ENCODE measurements around the gene FCRL3. TPM values are rescaled to one million over a fixed set of nuclear protein-coding genes. Genes with fewer than 3 reads are reported as not detected.

FCRL3 gene
- total and polyA plus RNA-seq, 2 experiments from 2014 or later = not detected

GRCh38 chr1:157732755-157733154 lies 32.2 kb upstream of the FCRL3 start:
- no peaks in the 10 kb centered on the region for H3K36me3 ChIP-seq
- no peak for DNase-seq (ENCODE audit: low read depth in 1 of 2, low spot score in 1 of 2)
- H3K9me3 ChIP-seq (ENCODE audit: low read depth) = no peaks in the 10 kb centered on the region
- TF ChIP-seq CTCF (IDR thresholded peaks at IDR 0.05; ENCODE audit: low read depth, low read length) = no peak
- H3K27me3 ChIP-seq = no peaks in the 10 kb centered on the region
- no peak overlapping the region for H3K27ac ChIP-seq
- H3K4me3 ChIP-seq = no peak overlapping the region
- no peaks in the 10 kb centered on the region for H3K4me1 ChIP-seq (ENCODE audit: low read depth)

- TF ChIP-seq CTCF (IDR thresholded peaks at IDR 0.05; ENCODE audit: low read depth, low read length) = no peak
- H3K27ac ChIP-seq = no peak overlapping the region
- no peak for DNase-seq (ENCODE audit: low read depth in 1 of 2, low spot score in 1 of 2)
- H3K27me3 ChIP-seq = no peaks in the 10 kb centered on the region
- H3K4me1 ChIP-seq (ENCODE audit: low read depth) = no peaks in the 10 kb centered on the region
- H3K4me3 ChIP-seq = no peak overlapping the region
- H3K36me3 ChIP-seq = no peaks in the 10 kb centered on the region
- H3K9me3 ChIP-seq (ENCODE audit: low read depth) = no peaks in the 10 kb centered on the region
These were observed 24.6 kb upstream of the FCRL3 start for GRCh38 chr1:157725221-157725577.

GRCh38 chr1:157724537-157725220 lies 24.1 kb upstream of the FCRL3 start:
- TF ChIP-seq CTCF (IDR thresholded peaks at IDR 0.05; ENCODE audit: low read depth, low read length) = no peak
- H3K4me3 ChIP-seq = no peak overlapping the region
- H3K27me3 ChIP-seq = no peaks in the 10 kb centered on the region

GRCh38 chr1:157723157-157723556 lies 22.6 kb upstream of the FCRL3 start:
- Histone ChIP-seq H3K9me3 (ENCODE audit: low read depth) (no peaks in the 10 kb centered on the region), H3K36me3 (no peaks in the 10 kb centered on the region), H3K4me3 (no peak overlapping the region), H3K27ac (no peak overlapping the region), H3K27me3 (no peaks in the 10 kb centered on the region), H3K4me1 (ENCODE audit: low read depth) (no peaks in the 10 kb centered on the region)
- DNase-seq (ENCODE audit: low read depth in 1 of 2, low spot score in 1 of 2) = no peak
- no peak for TF ChIP-seq CTCF (IDR thresholded peaks at IDR 0.05; ENCODE audit: low read depth, low read length)

More at GRCh38 chr1:157724537-157725220, 24.1 kb upstream of the FCRL3 start:
- DNase-seq (ENCODE audit: low read depth in 1 of 2, low spot score in 1 of 2) = no peak
- no peak overlapping the region for H3K27ac ChIP-seq
- H3K4me1 ChIP-seq (ENCODE audit: low read depth) = no peaks in the 10 kb centered on the region
- no peaks in the 10 kb centered on the region for H3K36me3 ChIP-seq
- no peaks in the 10 kb centered on the region for H3K9me3 ChIP-seq (ENCODE audit: low read depth)

GRCh38 chr1:157721985-157722384 lies 21.4 kb upstream of the FCRL3 start:
- Histone ChIP-seq H3K9me3 (ENCODE audit: low read depth) (no peaks in the 10 kb centered on the region), H3K27me3 (no peaks in the 10 kb centered on the region), H3K4me1 (ENCODE audit: low read depth) (no peaks in the 10 kb centered on the region), H3K27ac (no peak overlapping the region), H3K4me3 (no peak overlapping the region), H3K36me3 (no peaks in the 10 kb centered on the region)
- TF ChIP-seq CTCF (IDR thresholded peaks at IDR 0.05; ENCODE audit: low read depth, low read length) = no peak
- no peak for DNase-seq (ENCODE audit: low read depth in 1 of 2, low spot score in 1 of 2)
